Activated naive CD8-positive, alpha-beta T cell treated with anti-CD3 and anti-CD28 coated beads, Interleukin-2, amount 10 ng/mL, durations not matched to agents 7 days and 5 days (primary cell): ENCODE results near the gene NBEA. TPM values are rescaled to one million over a fixed set of nuclear protein-coding genes. Genes with fewer than 3 reads are reported as not detected.
"Not testable (repeated sequence)": the region's sequence is repeated elsewhere in the genome, so short reads cannot be mapped to it uniquely, and the experiment has no call there.

Source experiments
- ATAC-seq: fragments of 150-1000 bp; cut with Tn5 transposase; one replicate; pipeline ENCODE4 v1.10.0; 2021; ENCODE audit warnings: low read depth, moderate library complexity
- POLR2A ChIA-PET: fragments of 350-600 bp; sonication (Branson Sonifier 250); formaldehyde crosslinking; loops from one replicate; lab custom pipeline; 2021; ENCODE audit warnings: antibody characterized with exemption; lab: Charles Lee
- DNase-seq: peaks from one replicate; pipeline ENCODE4 v3.0.0; 2021
- H3K27ac Mint-ChIP-seq: one replicate; pipeline ENCODE4 v1.8.0; 2022; ENCODE audit warnings: mild to moderate bottlenecking, mixed read lengths
- H3K27me3 Mint-ChIP-seq: one replicate; pipeline ENCODE4 v1.8.0; 2022; ENCODE audit warnings: mild to moderate bottlenecking, moderate library complexity, mixed read lengths
- H3K36me3 Mint-ChIP-seq: one replicate; pipeline ENCODE4 v1.8.0; 2021; ENCODE audit warnings: mild to moderate bottlenecking, mixed read lengths
- H3K4me1 Mint-ChIP-seq: one replicate; pipeline ENCODE4 v1.8.0; 2021; ENCODE audit warnings: mixed read lengths
- H3K4me3 Mint-ChIP-seq: one replicate; pipeline ENCODE4 v1.8.0; 2022; ENCODE audit warnings: mild to moderate bottlenecking, moderate library complexity, mixed read lengths
- H3K9me3 Mint-ChIP-seq: one replicate; pipeline ENCODE4 v1.8.0; 2021; ENCODE audit warnings: mixed read lengths
- total RNA-seq, 2 experiments: library from RNA; stranded (reverse); gene quantifications; one replicate each; pipeline ENCODE4 v1.2.3, GENCODE V29; 2021

Gene NBEA
- total RNA-seq, 2 experiments from 2014 or later: 0.60 to 1.1 TPM

- H3K27ac Mint-ChIP-seq: no peak overlapping the region
- POLR2A ChIA-PET: no interaction called here
- no peak for ATAC-seq
- no peaks in the 10 kb centered on the region for H3K4me1 Mint-ChIP-seq
- no peak for DNase-seq
- no peaks in the 10 kb centered on the region for H3K9me3 Mint-ChIP-seq
- no peak overlapping the region for H3K4me3 Mint-ChIP-seq
- peaks cover 1% of the 10 kb centered on the region for H3K36me3 Mint-ChIP-seq
- H3K27me3 Mint-ChIP-seq: no peaks in the 10 kb centered on the region
Measured at GRCh38 chr13:35379663-35380062, 437.6 kb downstream of the NBEA start.

DNA sequence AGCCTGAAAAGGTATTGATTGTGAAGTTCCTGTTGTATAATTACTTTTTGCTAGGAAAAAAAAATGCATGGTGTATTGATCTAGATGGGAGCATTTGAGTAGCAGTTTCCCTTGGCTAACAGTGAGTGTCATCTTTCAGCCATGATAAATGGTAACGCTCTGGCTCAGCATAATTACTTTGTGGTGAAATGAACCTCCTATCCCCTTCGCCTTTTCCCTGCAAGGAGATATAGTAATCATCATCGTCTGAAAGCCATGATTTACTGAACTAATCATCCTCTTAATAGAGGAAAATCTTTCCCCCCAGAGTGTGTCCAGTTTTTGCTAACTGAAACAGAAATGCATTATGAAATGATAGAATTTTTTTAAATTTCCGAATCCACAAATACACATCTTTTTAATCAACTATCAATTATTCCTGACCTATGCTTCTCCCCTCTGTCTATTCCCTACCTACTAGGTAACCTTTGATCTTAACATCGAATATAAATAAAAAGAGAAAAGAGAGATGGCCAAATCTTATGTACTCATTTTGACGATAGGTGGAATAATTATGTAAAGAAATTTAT, 445.7 kb downstream of the NBEA start:
- DNase-seq (no peak), ATAC-seq (no peak)
- no peaks in the 10 kb centered on the region for H3K4me1 Mint-ChIP-seq
- H3K4me3 Mint-ChIP-seq: no peak overlapping the region
- H3K9me3 Mint-ChIP-seq: no peaks in the 10 kb centered on the region
- H3K27ac Mint-ChIP-seq: no peak overlapping the region
- POLR2A ChIA-PET: no interaction called here
- H3K36me3 Mint-ChIP-seq: no peaks in the 10 kb centered on the region
- no peaks in the 10 kb centered on the region for H3K27me3 Mint-ChIP-seq

- Mint-ChIP-seq H3K36me3 (no peaks in the 10 kb centered on the region), H3K27me3 (no peaks in the 10 kb centered on the region), H3K27ac (no peak overlapping the region), H3K4me3 (no peak overlapping the region), H3K4me1 (no peaks in the 10 kb centered on the region), H3K9me3 (no peaks in the 10 kb centered on the region)
- DNase-seq (no peak), ATAC-seq (no peak)
- POLR2A ChIA-PET: no interaction called here
Measured at GRCh38 chr13:35388441-35389355, 446.6 kb downstream of the NBEA start.

- POLR2A ChIA-PET: no interaction called here
- Mint-ChIP-seq H3K36me3 (no peaks in the 10 kb centered on the region), H3K9me3 (no peaks in the 10 kb centered on the region), H3K27me3 (no peaks in the 10 kb centered on the region), H3K4me1 (no peaks in the 10 kb centered on the region), H3K4me3 (no peak overlapping the region), H3K27ac (no peak overlapping the region)
- DNase-seq (no peak), ATAC-seq (no peak)
Measured at GRCh38 chr13:35389535-35389934, 447.5 kb downstream of the NBEA start.

- ATAC-seq: no peak
- Mint-ChIP-seq H3K9me3 (peaks cover 2% of the 10 kb centered on the region), H3K36me3 (no peaks in the 10 kb centered on the region)
Measured at GRCh38 chr13:35392768-35393167, 450.7 kb downstream of the NBEA start.

GRCh38 chr13:35393886-35394285, 451.8 kb downstream of the NBEA start:
- POLR2A ChIA-PET: no interaction called here
- H3K36me3 Mint-ChIP-seq: no peaks in the 10 kb centered on the region
- H3K4me3 Mint-ChIP-seq: no peak overlapping the region
- H3K9me3 Mint-ChIP-seq: peaks cover 4% of the 10 kb centered on the region
- H3K27me3 Mint-ChIP-seq: no peaks in the 10 kb centered on the region
- no peaks in the 10 kb centered on the region for H3K4me1 Mint-ChIP-seq
- DNase-seq: no peak
- H3K27ac Mint-ChIP-seq: no peak overlapping the region
- ATAC-seq: no peak

More at GRCh38 chr13:35392768-35393167, 450.7 kb downstream of the NBEA start:
- Mint-ChIP-seq H3K4me3 (no peak overlapping the region), H3K27ac (no peak overlapping the region), H3K4me1 (no peaks in the 10 kb centered on the region), H3K27me3 (no peaks in the 10 kb centered on the region)
- DNase-seq: no peak
- POLR2A ChIA-PET: no interaction called here

- POLR2A ChIA-PET, ATAC-seq, H3K9me3 Mint-ChIP-seq, H3K4me3 Mint-ChIP-seq, H3K4me1 Mint-ChIP-seq, H3K36me3 Mint-ChIP-seq, DNase-seq, H3K27ac Mint-ChIP-seq, H3K27me3 Mint-ChIP-seq: not testable (repeated sequence)
Measured at GRCh38 chr13:35408285-35408684, 466.2 kb downstream of the NBEA start.

- H3K9me3 Mint-ChIP-seq: peaks cover 4% of the 10 kb centered on the region
- H3K36me3 Mint-ChIP-seq: no peaks in the 10 kb centered on the region
- H3K27me3 Mint-ChIP-seq: no peaks in the 10 kb centered on the region
- H3K27ac Mint-ChIP-seq: no peak overlapping the region
- POLR2A ChIA-PET: no interaction called here
- no peak for DNase-seq
- H3K4me3 Mint-ChIP-seq: no peak overlapping the region
- ATAC-seq: no peak
- no peaks in the 10 kb centered on the region for H3K4me1 Mint-ChIP-seq
Measured at GRCh38 chr13:35411059-35411744, 469.1 kb downstream of the NBEA start.

DNA sequence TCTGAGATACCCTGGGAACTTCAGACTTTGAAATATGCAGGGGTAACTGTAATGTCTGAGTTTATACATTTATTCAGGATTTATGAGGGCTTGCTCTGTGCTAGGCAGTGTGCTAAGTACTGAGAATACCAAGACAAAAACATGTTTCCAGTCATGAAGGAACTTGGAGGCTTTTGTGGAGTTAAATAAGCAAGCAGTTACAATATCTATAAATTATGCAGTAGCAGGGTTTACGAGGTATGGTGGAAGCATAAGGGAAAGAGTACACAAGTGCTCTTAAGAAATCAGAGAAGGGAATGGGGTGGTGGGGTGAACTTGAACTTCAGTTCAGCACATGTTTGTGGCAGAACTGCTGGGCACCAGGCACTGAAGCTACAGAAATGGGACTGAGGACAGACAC, 506.4 kb downstream of the NBEA start:
- Mint-ChIP-seq H3K4me3 (no peak overlapping the region), H3K9me3 (no peaks in the 10 kb centered on the region), H3K27ac (no peak overlapping the region), H3K36me3 (no peaks in the 10 kb centered on the region), H3K27me3 (no peaks in the 10 kb centered on the region), H3K4me1 (no peaks in the 10 kb centered on the region)
- POLR2A ChIA-PET: no interaction called here
- ATAC-seq (no peak), DNase-seq (no peak)

DNA sequence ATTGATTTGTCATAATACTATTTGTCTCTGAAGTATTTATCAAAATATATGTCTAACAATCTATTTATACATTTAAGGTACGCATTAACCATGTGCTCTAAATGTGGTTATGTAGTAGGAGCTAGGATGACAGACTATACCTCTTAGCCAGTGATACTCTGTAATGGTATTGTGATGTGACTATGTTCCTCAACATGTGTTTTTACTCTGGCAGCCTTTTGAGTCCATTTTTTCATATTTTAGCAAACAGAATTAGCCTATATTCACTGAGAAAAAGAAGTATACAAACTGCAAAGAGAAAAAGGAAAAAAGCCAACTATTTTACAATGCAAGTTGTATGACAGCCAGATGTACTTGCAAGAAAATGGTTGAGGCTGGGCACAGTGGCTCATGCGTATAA, 507.8 kb downstream of the NBEA start:
- Mint-ChIP-seq H3K27ac (no peak overlapping the region), H3K36me3 (no peaks in the 10 kb centered on the region), H3K4me3 (no peak overlapping the region), H3K27me3 (no peaks in the 10 kb centered on the region), H3K4me1 (no peaks in the 10 kb centered on the region), H3K9me3 (no peaks in the 10 kb centered on the region)
- ATAC-seq (no peak), DNase-seq (no peak)
- POLR2A ChIA-PET: no interaction called here

- Mint-ChIP-seq H3K27me3 (no peaks in the 10 kb centered on the region), H3K4me3 (no peak overlapping the region), H3K4me1 (no peaks in the 10 kb centered on the region), H3K9me3 (no peaks in the 10 kb centered on the region), H3K27ac (no peak overlapping the region), H3K36me3 (no peaks in the 10 kb centered on the region)
- no peak for ATAC-seq
- POLR2A ChIA-PET: no interaction called here
- no peak for DNase-seq
Measured at GRCh38 chr13:35455022-35455421, 513.0 kb downstream of the NBEA start.

DNA sequence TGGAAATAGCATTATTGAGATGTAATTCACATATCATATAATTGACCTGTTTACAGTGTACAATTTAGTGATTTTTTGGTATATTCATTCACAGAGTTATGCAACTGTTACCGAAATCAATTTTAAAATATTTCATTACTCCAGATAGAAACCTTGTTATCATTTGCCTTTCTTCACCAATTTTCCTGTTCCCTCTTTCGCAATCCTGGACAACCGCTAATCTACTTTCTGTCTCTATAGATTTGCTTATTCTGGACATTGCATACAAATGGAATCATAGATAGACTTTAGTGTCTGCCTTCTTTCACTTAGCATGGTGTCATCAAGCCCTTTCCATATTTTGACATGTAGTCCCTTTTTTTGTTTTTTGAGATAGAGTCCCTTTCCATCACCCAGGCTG, 515.2 kb downstream of the NBEA start:
- POLR2A ChIA-PET: no interaction called here
- no peaks in the 10 kb centered on the region for H3K9me3 Mint-ChIP-seq
- no peak overlapping the region for H3K27ac Mint-ChIP-seq
- no peaks in the 10 kb centered on the region for H3K4me1 Mint-ChIP-seq
- no peak for ATAC-seq
- DNase-seq: no peak
- no peaks in the 10 kb centered on the region for H3K27me3 Mint-ChIP-seq
- no peak overlapping the region for H3K4me3 Mint-ChIP-seq
- H3K36me3 Mint-ChIP-seq: no peaks in the 10 kb centered on the region

GRCh38 chr13:35460061-35460460, 518.0 kb downstream of the NBEA start:
- peaks cover 3% of the 10 kb centered on the region for H3K27me3 Mint-ChIP-seq
- no peaks in the 10 kb centered on the region for H3K36me3 Mint-ChIP-seq
- H3K4me3 Mint-ChIP-seq: no peak overlapping the region
- H3K27ac Mint-ChIP-seq: no peak overlapping the region
- no peaks in the 10 kb centered on the region for H3K4me1 Mint-ChIP-seq
- no peaks in the 10 kb centered on the region for H3K9me3 Mint-ChIP-seq
- no peak for ATAC-seq
- POLR2A ChIA-PET: no interaction called here
- DNase-seq: no peak

GRCh38 chr13:35465371-35465770, 523.3 kb downstream of the NBEA start:
- POLR2A ChIA-PET: no interaction called here
- Mint-ChIP-seq H3K9me3 (peaks cover 2% of the 10 kb centered on the region), H3K27me3 (peaks cover 28% of the 10 kb centered on the region)

More at GRCh38 chr13:35465371-35465770, 523.3 kb downstream of the NBEA start:
- ATAC-seq: no peak
- H3K27ac Mint-ChIP-seq: no peak overlapping the region
- no peak overlapping the region for H3K4me3 Mint-ChIP-seq
- peaks cover under 1% of the 10 kb centered on the region for H3K36me3 Mint-ChIP-seq
- DNase-seq: no peak
- peaks cover 3% of the 10 kb centered on the region for H3K4me1 Mint-ChIP-seq
